Neural cell (in vitro differentiated cells): Measurements from ENCODE around the gene EMID1. TPM values are rescaled to one million over a fixed set of nuclear protein-coding genes. Genes with fewer than 3 reads are reported as not detected.

Experiments used
- H2AFZ ChIP-seq: fragments of 200-600, 300-800 bp; sonication (generic), shearing (Covaris generic); 2 replicates; pipeline ENCODE4 v1.6.0; 2014; ENCODE audit warnings: low read depth, mild to moderate bottlenecking, antibody characterized with exemption, low read length, moderate library complexity
- H3F3A ChIP-seq: fragments of 200-600 bp; shearing (Covaris generic); 2 replicates; pipeline ENCODE4 v1.6.1; 2016; ENCODE audit warnings: mild to moderate bottlenecking, moderate library complexity, mixed read lengths, antibody characterized with exemption, low read length; ENCODE audit not compliant: insufficient read depth, poor library complexity, severe bottlenecking
- H3K27ac ChIP-seq: fragments of 200-600, 300-800 bp; sonication (generic), shearing (Covaris generic); 2 replicates; pipeline ENCODE4 v1.5.1; 2014; ENCODE audit warnings: mild to moderate bottlenecking, low read length, moderate library complexity
- H3K27me3 ChIP-seq: fragments of 300-800, 200-600 bp; sonication (generic), shearing (Covaris generic); 2 replicates; pipeline ENCODE4 v1.6.0; 2014; ENCODE audit warnings: mild to moderate bottlenecking, low read depth, low read length, moderate library complexity; ENCODE audit not compliant: insufficient read depth
- H3K36me3 ChIP-seq: fragments of 300-800, 200-600 bp; sonication (generic), shearing (Covaris generic); 2 replicates; pipeline ENCODE4 v1.5.1; 2014; ENCODE audit warnings: mild to moderate bottlenecking, antibody characterized with exemption, low read length, moderate library complexity; ENCODE audit not compliant: insufficient read depth
- H3K4me2 ChIP-seq: fragments of 300-800, 200-600 bp; sonication (generic), shearing (Covaris generic); 2 replicates; pipeline ENCODE4 v1.6.0; 2014; ENCODE audit warnings: mild to moderate bottlenecking, low read length
- H3K4me3 ChIP-seq: fragments of 300-800, 200-600 bp; sonication (generic), shearing (Covaris generic); 2 replicates; pipeline ENCODE4 v1.5.1; 2014; ENCODE audit warnings: mild to moderate bottlenecking, low read length, moderate library complexity
- H3K79me2 ChIP-seq: fragments of 200-600 bp; shearing (Covaris generic); replicated peaks from 2 replicates; pipeline ENCODE4 v1.6.0; 2014; ENCODE audit warnings: mild to moderate bottlenecking, low read length, moderate library complexity; ENCODE audit not compliant: insufficient read depth
- H3K9ac ChIP-seq: fragments of 300-800, 200-600 bp; sonication (generic), shearing (Covaris generic); 2 replicates; pipeline ENCODE4 v1.6.1; 2016; ENCODE audit warnings: mild to moderate bottlenecking, low read length, mixed read lengths
- H3K9me2 ChIP-seq: fragments of 200-600 bp; shearing (Covaris generic); 2 replicates; pipeline ENCODE4 v1.6.1; 2016; ENCODE audit warnings: mild to moderate bottlenecking, low read length, mixed read lengths; ENCODE audit not compliant: insufficient read depth
- H3K9me3 ChIP-seq: fragments of 200-600, 300-800 bp; sonication (generic), shearing (Covaris generic); 2 replicates; pipeline ENCODE4 v1.6.1; 2016; ENCODE audit warnings: mild to moderate bottlenecking, mixed run types, low read length, moderate library complexity, mixed read lengths
- H4K20me1 ChIP-seq: fragments of 200-600 bp; shearing (Covaris generic); 2 replicates; pipeline ENCODE4 v1.6.1; 2016; ENCODE audit warnings: mild to moderate bottlenecking, mixed run types; ENCODE audit not compliant: insufficient read depth
- EP300 ChIP-seq: fragments of 450-650 bp; conservative IDR thresholded peaks from 2 replicates; pipeline ENCODE4 v1.6.1; 2014; ENCODE audit warnings: antibody characterized with exemption, mild to moderate bottlenecking, moderate library complexity; ENCODE audit not compliant: poor library complexity, severe bottlenecking
- EZH2 ChIP-seq: fragments of 200-600, 300-800 bp; shearing (Covaris generic), sonication (generic); IDR thresholded peaks from 2 replicates; pipeline ENCODE4 v1.6.1; 2014; ENCODE audit warnings: antibody characterized with exemption, low read length, borderline replicate concordance, mild to moderate bottlenecking; ENCODE audit not compliant: insufficient read depth, poor library complexity, severe bottlenecking
- MXI1 ChIP-seq: fragments of 450-650 bp; conservative IDR thresholded peaks from 2 replicates; pipeline ENCODE4 v1.6.1; 2014; ENCODE audit warnings: antibody characterized with exemption, mild to moderate bottlenecking; ENCODE audit not compliant: poor library complexity, severe bottlenecking
- POLR2AphosphoS5 ChIP-seq: IDR thresholded peaks from 2 replicates; pipeline ENCODE4 v1.6.1; 2012
- RAD21 ChIP-seq: fragments of 450-650 bp; conservative IDR thresholded peaks from 2 replicates; pipeline ENCODE4 v1.6.1; 2014; ENCODE audit warnings: antibody characterized with exemption, mild to moderate bottlenecking, moderate library complexity
- SMC3 ChIP-seq: fragments of 450-650 bp; conservative IDR thresholded peaks from 2 replicates; pipeline ENCODE4 v1.6.1; 2014; ENCODE audit warnings: antibody characterized with exemption, mild to moderate bottlenecking, moderate library complexity; ENCODE audit not compliant: poor library complexity
- TAF1 ChIP-seq: IDR thresholded peaks from 2 replicates; pipeline ENCODE4 v1.6.1; 2012; ENCODE audit warnings: low read depth
- polyA plus RNA-seq: library from polyadenylated mRNA; depleted of rRNA; stranded (reverse); fragments of >200 nt; gene quantifications from 2 replicates; pipeline ENCODE4 v1.2.3, GENCODE V29; 2014
- TF ChIP-seq, protein P1 (sequence below): fragments of 450-650 bp; IDR thresholded peaks from 2 replicates; pipeline ENCODE4 v1.5.1; 2014; ENCODE audit warnings: antibody characterized with exemption, mild to moderate bottlenecking, moderate library complexity; ENCODE audit not compliant: poor library complexity, severe bottlenecking
- TF ChIP-seq, protein P2 (sequence below): IDR thresholded peaks from 2 replicates; pipeline ENCODE4 v1.6.1; 2012; ENCODE audit warnings: borderline replicate concordance

EMID1 gene
- polyA plus RNA-seq, 1 donor from 2014 or later, result 14.1 TPM

DNA sequence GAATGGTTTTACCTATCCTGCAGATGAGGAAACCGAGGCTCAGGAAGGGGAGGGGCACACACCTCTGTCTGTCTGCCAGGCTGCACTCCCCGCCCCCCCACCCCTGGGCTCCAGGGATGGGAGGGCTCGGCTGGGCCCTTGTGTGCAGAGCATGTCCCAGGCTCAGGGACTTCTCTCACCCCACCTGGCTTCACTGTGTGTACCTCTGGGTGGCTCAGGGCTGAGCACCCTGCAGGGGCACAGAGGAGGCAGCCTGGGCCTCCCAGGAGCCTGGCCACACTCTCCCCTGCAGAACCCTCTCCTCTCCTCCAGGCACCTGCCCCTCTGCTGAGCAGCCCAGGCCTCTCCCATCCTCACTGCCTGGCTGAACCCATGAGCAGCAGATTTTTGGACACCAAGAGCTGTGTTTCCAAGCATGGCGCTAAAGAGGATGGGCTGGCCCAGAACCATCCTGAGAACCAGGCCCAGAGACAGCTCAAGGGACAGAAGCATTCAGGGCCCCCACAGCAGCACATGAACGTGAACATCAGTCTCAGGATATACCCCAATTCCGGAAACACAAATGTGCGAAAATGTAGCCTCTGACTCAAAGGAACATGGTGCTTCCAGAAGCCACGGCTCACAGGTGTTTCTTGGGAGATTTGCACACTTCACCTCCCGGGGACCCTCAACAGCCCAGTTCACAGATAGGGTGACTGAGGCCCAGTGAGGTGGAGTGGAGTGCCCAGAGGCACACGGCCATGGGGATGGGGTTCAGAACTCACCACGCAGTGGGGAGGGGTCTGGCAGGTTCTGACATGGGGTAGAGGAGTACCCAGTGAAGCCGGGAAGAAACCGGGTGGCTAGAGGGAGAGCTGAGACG lies 10.5 kb downstream of the EMID1 start:
- no peaks in the 10 kb centered on the region for H3K9me2 ChIP-seq
- TF ChIP-seq, protein P1, sequence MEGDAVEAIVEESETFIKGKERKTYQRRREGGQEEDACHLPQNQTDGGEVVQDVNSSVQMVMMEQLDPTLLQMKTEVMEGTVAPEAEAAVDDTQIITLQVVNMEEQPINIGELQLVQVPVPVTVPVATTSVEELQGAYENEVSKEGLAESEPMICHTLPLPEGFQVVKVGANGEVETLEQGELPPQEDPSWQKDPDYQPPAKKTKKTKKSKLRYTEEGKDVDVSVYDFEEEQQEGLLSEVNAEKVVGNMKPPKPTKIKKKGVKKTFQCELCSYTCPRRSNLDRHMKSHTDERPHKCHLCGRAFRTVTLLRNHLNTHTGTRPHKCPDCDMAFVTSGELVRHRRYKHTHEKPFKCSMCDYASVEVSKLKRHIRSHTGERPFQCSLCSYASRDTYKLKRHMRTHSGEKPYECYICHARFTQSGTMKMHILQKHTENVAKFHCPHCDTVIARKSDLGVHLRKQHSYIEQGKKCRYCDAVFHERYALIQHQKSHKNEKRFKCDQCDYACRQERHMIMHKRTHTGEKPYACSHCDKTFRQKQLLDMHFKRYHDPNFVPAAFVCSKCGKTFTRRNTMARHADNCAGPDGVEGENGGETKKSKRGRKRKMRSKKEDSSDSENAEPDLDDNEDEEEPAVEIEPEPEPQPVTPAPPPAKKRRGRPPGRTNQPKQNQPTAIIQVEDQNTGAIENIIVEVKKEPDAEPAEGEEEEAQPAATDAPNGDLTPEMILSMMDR, result no peak
- TF ChIP-seq POLR2AphosphoS5, result no peak
- TF ChIP-seq, protein P2, sequence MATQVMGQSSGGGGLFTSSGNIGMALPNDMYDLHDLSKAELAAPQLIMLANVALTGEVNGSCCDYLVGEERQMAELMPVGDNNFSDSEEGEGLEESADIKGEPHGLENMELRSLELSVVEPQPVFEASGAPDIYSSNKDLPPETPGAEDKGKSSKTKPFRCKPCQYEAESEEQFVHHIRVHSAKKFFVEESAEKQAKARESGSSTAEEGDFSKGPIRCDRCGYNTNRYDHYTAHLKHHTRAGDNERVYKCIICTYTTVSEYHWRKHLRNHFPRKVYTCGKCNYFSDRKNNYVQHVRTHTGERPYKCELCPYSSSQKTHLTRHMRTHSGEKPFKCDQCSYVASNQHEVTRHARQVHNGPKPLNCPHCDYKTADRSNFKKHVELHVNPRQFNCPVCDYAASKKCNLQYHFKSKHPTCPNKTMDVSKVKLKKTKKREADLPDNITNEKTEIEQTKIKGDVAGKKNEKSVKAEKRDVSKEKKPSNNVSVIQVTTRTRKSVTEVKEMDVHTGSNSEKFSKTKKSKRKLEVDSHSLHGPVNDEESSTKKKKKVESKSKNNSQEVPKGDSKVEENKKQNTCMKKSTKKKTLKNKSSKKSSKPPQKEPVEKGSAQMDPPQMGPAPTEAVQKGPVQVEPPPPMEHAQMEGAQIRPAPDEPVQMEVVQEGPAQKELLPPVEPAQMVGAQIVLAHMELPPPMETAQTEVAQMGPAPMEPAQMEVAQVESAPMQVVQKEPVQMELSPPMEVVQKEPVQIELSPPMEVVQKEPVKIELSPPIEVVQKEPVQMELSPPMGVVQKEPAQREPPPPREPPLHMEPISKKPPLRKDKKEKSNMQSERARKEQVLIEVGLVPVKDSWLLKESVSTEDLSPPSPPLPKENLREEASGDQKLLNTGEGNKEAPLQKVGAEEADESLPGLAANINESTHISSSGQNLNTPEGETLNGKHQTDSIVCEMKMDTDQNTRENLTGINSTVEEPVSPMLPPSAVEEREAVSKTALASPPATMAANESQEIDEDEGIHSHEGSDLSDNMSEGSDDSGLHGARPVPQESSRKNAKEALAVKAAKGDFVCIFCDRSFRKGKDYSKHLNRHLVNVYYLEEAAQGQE, result no peak
- TF ChIP-seq RAD21, result no peak
- TF ChIP-seq MXI1, result no peak
- TF ChIP-seq EZH2, result no peak
- no peak for TF ChIP-seq TAF1
- TF ChIP-seq EP300, result no peak
- no peak for TF ChIP-seq SMC3
- no peak overlapping the region for H3K9ac ChIP-seq
- no peaks in the 10 kb centered on the region for H3K79me2 ChIP-seq
- H3K27ac ChIP-seq, result no peak overlapping the region
- H3K9me3 ChIP-seq, result no peaks in the 10 kb centered on the region
- H3F3A ChIP-seq, result no peaks in the 10 kb centered on the region
- no peaks in the 10 kb centered on the region for H3K36me3 ChIP-seq
- H3K4me3 ChIP-seq, result no peak overlapping the region
- no peaks in the 10 kb centered on the region for H4K20me1 ChIP-seq
- no peaks in the 10 kb centered on the region for H3K27me3 ChIP-seq
- no peak overlapping the region for H2AFZ ChIP-seq
- H3K4me2 ChIP-seq, result no peak overlapping the region

DNA sequence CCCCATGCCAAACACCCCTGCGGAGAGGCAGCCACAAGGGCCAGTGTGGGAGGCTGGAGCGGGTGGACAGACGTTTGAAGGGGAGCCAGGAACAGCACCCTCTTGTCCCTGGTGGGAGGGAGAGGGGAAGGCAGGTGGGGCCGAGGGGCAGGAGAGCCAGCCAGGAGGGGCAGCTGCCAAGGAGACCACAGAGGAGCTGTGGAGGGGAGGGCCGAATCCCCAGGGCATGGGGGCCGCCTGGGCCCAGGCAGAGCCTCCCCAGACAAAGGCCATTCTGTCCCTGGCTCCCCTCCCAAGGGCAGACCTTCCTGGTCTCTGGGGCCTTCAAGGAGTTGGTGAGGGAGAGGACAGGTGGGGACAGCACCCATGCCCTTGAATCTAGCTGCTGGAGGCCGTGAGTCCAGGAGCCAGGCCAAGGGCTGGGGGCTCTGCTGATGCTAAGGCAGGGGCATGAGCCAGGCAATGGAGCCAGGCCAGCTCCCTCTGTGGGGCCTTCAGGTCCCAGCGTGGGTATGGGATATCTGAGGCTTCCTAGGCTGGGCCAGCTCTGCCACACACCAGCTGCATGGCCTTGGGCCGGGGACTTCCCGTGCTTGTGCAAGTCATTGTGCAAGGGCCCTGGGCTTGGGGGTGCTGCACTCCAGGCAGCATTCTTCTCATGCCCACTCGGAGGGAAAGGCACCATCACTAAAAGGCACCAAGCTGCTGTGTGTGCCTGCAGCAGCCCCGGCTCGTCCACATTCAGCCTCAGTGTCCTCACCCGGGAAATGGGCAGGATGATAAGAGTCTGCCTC lies 11.4 kb downstream of the EMID1 start:
- Histone ChIP-seq H3K4me2 (no peak overlapping the region), H4K20me1 (no peaks in the 10 kb centered on the region), H3K27ac (no peak overlapping the region)

More for the DNA sequence above, 11.4 kb downstream of the EMID1 start:
- Histone ChIP-seq H3F3A (no peaks in the 10 kb centered on the region), H2AFZ (no peak overlapping the region), H3K9me3 (no peaks in the 10 kb centered on the region), H3K4me3 (no peak overlapping the region), H3K79me2 (no peaks in the 10 kb centered on the region), H3K9me2 (no peaks in the 10 kb centered on the region), H3K27me3 (no peaks in the 10 kb centered on the region), H3K36me3 (no peaks in the 10 kb centered on the region), H3K9ac (no peak overlapping the region)
- TF ChIP-seq, protein P2, result no peak
- TF ChIP-seq, protein P1, result no peak
- no peak for TF ChIP-seq MXI1
- TF ChIP-seq EZH2, result no peak
- TF ChIP-seq POLR2AphosphoS5, result no peak
